Measurements from ENCODE around the gene TDRD1. TPM values are rescaled to one million over a fixed set of nuclear protein-coding genes. Genes with fewer than 3 reads are reported as not detected.
A peak's percentile ranks its signal among the peaks of the same experiment; 100 is the strongest.

The TDRD1 gene
- total RNA-seq, 1 experiment from 2014 or later = not detected

DNA sequence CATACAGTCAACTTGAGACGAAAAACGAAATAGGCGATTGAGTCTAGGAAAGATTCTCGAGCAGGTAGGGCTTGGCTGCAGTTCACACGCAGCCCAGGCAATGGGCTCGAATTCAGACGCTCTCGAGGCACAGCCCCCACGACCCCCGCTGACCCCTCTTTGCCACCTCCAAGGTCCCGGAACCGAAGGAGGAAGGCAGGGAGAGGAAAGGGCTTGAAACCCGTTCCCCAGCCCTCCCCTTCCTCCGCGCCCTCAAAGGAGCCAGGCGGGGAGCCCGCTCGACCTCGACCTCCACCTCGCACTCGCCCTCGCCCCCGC, 5.6 kb upstream of the TDRD1 start:
- Histone ChIP-seq H2AFZ (ENCODE audit: low read depth, low read length, poor library complexity, severe bottlenecking) (peak overlapping the region; percentile 50), H3K4me1 (ENCODE audit: control insufficient read depth in 1 of 2, insufficient read depth in 2 of 2, low read length in 2 of 2) (peaks cover 9 to 19% of the 10 kb centered on the region in 2 experiments; a peak in 3 of 4 replicates), H3K36me3 (ENCODE audit: control insufficient read depth in 1 of 2, insufficient read depth in 2 of 2, low read length in 2 of 2) (no peaks in the 10 kb centered on the region), H3K9ac (ENCODE audit: low read length) (peak overlapping the region; percentile 78), H3K9me3 (ENCODE audit: control insufficient read depth in 1 of 2, insufficient read depth in 1 of 2, low read depth in 1 of 2, low read length in 2 of 2) (peaks cover 1 to 4% of the 10 kb centered on the region in 2 experiments; a peak in 2 of 4 replicates), H3K27me3 (ENCODE audit: insufficient read depth, low read length) (no peaks in the 10 kb centered on the region), H3K4me2 (ENCODE audit: low read length) (peak overlapping the region; percentile 90), H3K79me2 (ENCODE audit: insufficient read depth, low read length) (peaks cover 37% of the 10 kb centered on the region), H3K27ac (ENCODE audit: low read depth, low read length) (peak overlapping the region; percentile 54; the same call in 1 of the 2 replicates), H3K9me2 (ENCODE audit: insufficient read depth) (no peaks in the 10 kb centered on the region), H4K20me1 (ENCODE audit: insufficient read depth) (no peaks in the 10 kb centered on the region), H3K4me3 (replicated peaks in 1 of 2; ENCODE audit: low read depth in 1 of 2, low read length in 2 of 2) (peak overlapping the region; percentile 91)
- DNase-seq (ENCODE audit: low read depth, low spot score) (no peak), ATAC-seq (no peak)
- intact Hi-C loops (cut with micrococcal nuclease) = no loop called here
- ChIA-PET CTCF (interaction anchor here (0.7 to 0.8 kb wide), 2 partner anchors 469 to 494 kb away, joined by 3 read pairs; no protein-coding TSS in a partner anchor), RAD21 (ENCODE audit: low non-redundant PET in 1 of 2, low total read pairs in 2 of 2, uncharacterized antibody in 2 of 2, unreplicated experiment in 2 of 2) (interaction anchor here in 1 of 2 experiments (0.6 kb wide), 1 partner anchor 395 kb away, joined by 8 read pairs; no protein-coding TSS in a partner anchor), POLR2A (interaction anchor here (0.9 kb wide), 1 partner anchor 19 kb away, joined by 4 read pairs; no protein-coding TSS in a partner anchor)
- TF ChIP-seq ZNF274 (IDR thresholded peaks at IDR 0.05; ENCODE audit: low read depth, low read length) = no peak
- TF ChIP-seq EZH2 (IDR thresholded peaks at IDR 0.05) = no peak
- no peak for TF ChIP-seq FOSL1 (IDR thresholded peaks at IDR 0.05; ENCODE audit: low read depth)
- TF ChIP-seq POLR2AphosphoS5 (IDR thresholded peaks at IDR 0.05; ENCODE audit: low read depth, low read length) = no peak
- TF ChIP-seq SIN3A (IDR thresholded peaks at IDR 0.05; ENCODE audit: low read depth) = no peak
- TF ChIP-seq REST (IDR thresholded peaks at IDR 0.05; ENCODE audit: low read depth) = no peak
- BruUV-seq (replicated peaks) = TSS peak; percentile 41

All from HCT116 (cell line).